ENCODE measurements around the gene SLC6A2. TPM values are rescaled to one million over a fixed set of nuclear protein-coding genes. Genes with fewer than 3 reads are reported as not detected.
"Not testable (repeated sequence)": the region's sequence is repeated elsewhere in the genome, so short reads cannot be mapped to it uniquely, and the experiment has no call there.

Gene SLC6A2
- total and polyA plus RNA-seq, 9 donors, result 0.65 to 3.0 (median 1.7) TPM

GRCh38 chr16:55734665-55735064, 78.9 kb downstream of the SLC6A2 start:
- no peaks in the 10 kb centered on the region for H3K27me3 ChIP-seq (ENCODE audit: control insufficient read depth, insufficient read depth, low read length)
- no peaks in the 10 kb centered on the region for H3K9me3 ChIP-seq (replicated peaks; ENCODE audit: control insufficient read depth, low read depth, low read length)
- H3K27ac ChIP-seq (ENCODE audit: low read length), result no peak overlapping the region
- H3K4me1 ChIP-seq (ENCODE audit: control insufficient read depth, insufficient read depth, low read length), result no peaks in the 10 kb centered on the region
- no peak overlapping the region for H3K4me3 ChIP-seq (ENCODE audit: low read length)
- no peaks in the 10 kb centered on the region for H3K36me3 ChIP-seq (ENCODE audit: control insufficient read depth, insufficient read depth, low read length)
- WGBS (ENCODE audit: insufficient coverage), result 63% methylated on average over 1 of the region's 2 CpGs
- DNase-seq, result no peak

GRCh38 chr16:55735120-55735781, 79.5 kb downstream of the SLC6A2 start:
- Histone ChIP-seq H3K36me3 (ENCODE audit: control insufficient read depth, insufficient read depth, low read length) (no peaks in the 10 kb centered on the region), H3K27ac (ENCODE audit: low read length) (no peak overlapping the region), H3K27me3 (ENCODE audit: control insufficient read depth, insufficient read depth, low read length) (peaks cover 3% of the 10 kb centered on the region), H3K9me3 (replicated peaks; ENCODE audit: control insufficient read depth, low read depth, low read length) (no peaks in the 10 kb centered on the region), H3K4me1 (ENCODE audit: control insufficient read depth, insufficient read depth, low read length) (no peaks in the 10 kb centered on the region), H3K4me3 (ENCODE audit: low read length) (no peak overlapping the region)
- 88% methylated on average over 1 of the region's 4 CpGs for WGBS (ENCODE audit: insufficient coverage)
- DNase-seq, result no peak

- Histone ChIP-seq H3K27ac (ENCODE audit: low read length) (no peak overlapping the region), H3K4me1 (ENCODE audit: control insufficient read depth, insufficient read depth, low read length) (no peaks in the 10 kb centered on the region), H3K27me3 (ENCODE audit: control insufficient read depth, insufficient read depth, low read length) (peaks cover 7% of the 10 kb centered on the region), H3K4me3 (ENCODE audit: low read length) (no peak overlapping the region), H3K36me3 (ENCODE audit: control insufficient read depth, insufficient read depth, low read length) (no peaks in the 10 kb centered on the region), H3K9me3 (replicated peaks; ENCODE audit: control insufficient read depth, low read depth, low read length) (no peaks in the 10 kb centered on the region)
- 57% methylated on average over 2 of the region's 4 CpGs for WGBS (ENCODE audit: insufficient coverage)
- no peak for DNase-seq
Measured at GRCh38 chr16:55736671-55737070, 80.9 kb downstream of the SLC6A2 start.

GRCh38 chr16:55737318-55737717, 81.5 kb downstream of the SLC6A2 start:
- H3K27me3 ChIP-seq (ENCODE audit: control insufficient read depth, insufficient read depth, low read length), result peaks cover 7% of the 10 kb centered on the region
- no peak overlapping the region for H3K4me3 ChIP-seq (ENCODE audit: low read length)
- no peak overlapping the region for H3K27ac ChIP-seq (ENCODE audit: low read length)
- H3K9me3 ChIP-seq (replicated peaks; ENCODE audit: control insufficient read depth, low read depth, low read length), result no peaks in the 10 kb centered on the region
- no peak for DNase-seq
- no peaks in the 10 kb centered on the region for H3K36me3 ChIP-seq (ENCODE audit: control insufficient read depth, insufficient read depth, low read length)
- 64% methylated on average over 3 of the region's 3 CpGs for WGBS (ENCODE audit: insufficient coverage)
- H3K4me1 ChIP-seq (ENCODE audit: control insufficient read depth, insufficient read depth, low read length), result no peaks in the 10 kb centered on the region

GRCh38 chr16:55737966-55738365, 82.2 kb downstream of the SLC6A2 start:
- H3K27me3 ChIP-seq (ENCODE audit: control insufficient read depth, insufficient read depth, low read length), result peaks cover 7% of the 10 kb centered on the region
- no peaks in the 10 kb centered on the region for H3K4me1 ChIP-seq (ENCODE audit: control insufficient read depth, insufficient read depth, low read length)
- no peak overlapping the region for H3K4me3 ChIP-seq (ENCODE audit: low read length)
- no peaks in the 10 kb centered on the region for H3K9me3 ChIP-seq (replicated peaks; ENCODE audit: control insufficient read depth, low read depth, low read length)
- no peaks in the 10 kb centered on the region for H3K36me3 ChIP-seq (ENCODE audit: control insufficient read depth, insufficient read depth, low read length)
- H3K27ac ChIP-seq (ENCODE audit: low read length), result no peak overlapping the region
- DNase-seq, result no peak
- WGBS (ENCODE audit: insufficient coverage), result 89% methylated on average over 9 of the region's 9 CpGs

GRCh38 chr16:55746081-55746480, 90.3 kb downstream of the SLC6A2 start:
- H3K27me3 ChIP-seq (ENCODE audit: control insufficient read depth, insufficient read depth, low read length), result peaks cover 7% of the 10 kb centered on the region
- no peaks in the 10 kb centered on the region for H3K9me3 ChIP-seq (replicated peaks; ENCODE audit: control insufficient read depth, low read depth, low read length)
- H3K36me3 ChIP-seq (ENCODE audit: control insufficient read depth, insufficient read depth, low read length), result no peaks in the 10 kb centered on the region
- H3K27ac ChIP-seq (ENCODE audit: low read length), result no peak overlapping the region
- 44% methylated on average over 4 of the region's 4 CpGs for WGBS (ENCODE audit: insufficient coverage)
- no peaks in the 10 kb centered on the region for H3K4me1 ChIP-seq (ENCODE audit: control insufficient read depth, insufficient read depth, low read length)
- DNase-seq, result no peak
- H3K4me3 ChIP-seq (ENCODE audit: low read length), result no peak overlapping the region

- no peaks in the 10 kb centered on the region for H3K4me1 ChIP-seq (ENCODE audit: control insufficient read depth, insufficient read depth, low read length)
- peaks cover 7% of the 10 kb centered on the region for H3K27me3 ChIP-seq (ENCODE audit: control insufficient read depth, insufficient read depth, low read length)
- H3K27ac ChIP-seq (ENCODE audit: low read length), result no peak overlapping the region
- H3K36me3 ChIP-seq (ENCODE audit: control insufficient read depth, insufficient read depth, low read length), result no peaks in the 10 kb centered on the region
- WGBS (ENCODE audit: insufficient coverage), result no CpG with 5 or more reads among the region's 4 CpGs
- H3K4me3 ChIP-seq (ENCODE audit: low read length), result no peak overlapping the region
- no peak for DNase-seq
- H3K9me3 ChIP-seq (replicated peaks; ENCODE audit: control insufficient read depth, low read depth, low read length), result no peaks in the 10 kb centered on the region
Measured at GRCh38 chr16:55747785-55748184, 92.0 kb downstream of the SLC6A2 start.

- not testable (repeated sequence) for H3K36me3 ChIP-seq (ENCODE audit: control insufficient read depth, insufficient read depth, low read length); H3K4me3 ChIP-seq (ENCODE audit: low read length); H3K27me3 ChIP-seq (ENCODE audit: control insufficient read depth, insufficient read depth, low read length); H3K9me3 ChIP-seq (replicated peaks; ENCODE audit: control insufficient read depth, low read depth, low read length); DNase-seq; H3K4me1 ChIP-seq (ENCODE audit: control insufficient read depth, insufficient read depth, low read length); H3K27ac ChIP-seq (ENCODE audit: low read length)
- 88% methylated on average over 1 of the region's 5 CpGs for WGBS (ENCODE audit: insufficient coverage)
Measured at GRCh38 chr16:55752465-55753144, 96.8 kb downstream of the SLC6A2 start.

GRCh38 chr16:55753145-55753631, 97.4 kb downstream of the SLC6A2 start:
- not testable (repeated sequence) for H3K27ac ChIP-seq (ENCODE audit: low read length); DNase-seq
- WGBS (ENCODE audit: insufficient coverage), result 25% methylated on average over 1 of the region's 4 CpGs

More at GRCh38 chr16:55753145-55753631, 97.4 kb downstream of the SLC6A2 start:
- H3K4me3 ChIP-seq (ENCODE audit: low read length); H3K4me1 ChIP-seq (ENCODE audit: control insufficient read depth, insufficient read depth, low read length); H3K27me3 ChIP-seq (ENCODE audit: control insufficient read depth, insufficient read depth, low read length); H3K36me3 ChIP-seq (ENCODE audit: control insufficient read depth, insufficient read depth, low read length); H3K9me3 ChIP-seq (replicated peaks; ENCODE audit: control insufficient read depth, low read depth, low read length): not testable (repeated sequence)

All from muscle of leg (tissue), 11 donors.